ENCODE data around the gene SH3PXD2A.
"Not testable (repeated sequence)": the region's sequence is repeated elsewhere in the genome, so short reads cannot be mapped to it uniquely, and the experiment has no call there.

The SH3PXD2A gene

GRCh38 chr10:103833731-103834365 is 21.5 kb downstream of the SH3PXD2A start:
- DNase-seq = peak; percentile 66

GRCh38 chr10:103832806-103833205 is 22.6 kb downstream of the SH3PXD2A start:
- no peak for DNase-seq

- DNase-seq = no peak
Measured at GRCh38 chr10:103829838-103830465, 25.4 kb downstream of the SH3PXD2A start.

GRCh38 chr10:103829278-103829677 is 26.1 kb downstream of the SH3PXD2A start:
- DNase-seq = no peak

GRCh38 chr10:103828587-103829197 is 26.7 kb downstream of the SH3PXD2A start:
- DNase-seq = no peak

GRCh38 chr10:103828107-103828506 is 27.3 kb downstream of the SH3PXD2A start:
- DNase-seq = no peak

- no peak for DNase-seq
Measured at GRCh38 chr10:103826885-103827284, 28.5 kb downstream of the SH3PXD2A start.

- DNase-seq = no peak
Measured at GRCh38 chr10:103824281-103824680, 31.1 kb downstream of the SH3PXD2A start.

- no peak for DNase-seq
Measured at GRCh38 chr10:103823706-103824272, 31.6 kb downstream of the SH3PXD2A start.

- no peak for DNase-seq
Measured at GRCh38 chr10:103822800-103823199, 32.6 kb downstream of the SH3PXD2A start.

GRCh38 chr10:103822107-103822716 is 33.2 kb downstream of the SH3PXD2A start:
- DNase-seq = no peak

GRCh38 chr10:103820101-103821062 is 35.0 kb downstream of the SH3PXD2A start:
- peak; percentile 92 for DNase-seq

GRCh38 chr10:103819493-103819892 is 35.9 kb downstream of the SH3PXD2A start:
- peak; percentile 27 for DNase-seq

GRCh38 chr10:103818765-103819374 is 36.5 kb downstream of the SH3PXD2A start:
- DNase-seq = peak; percentile 0

GRCh38 chr10:103818105-103818504 is 37.3 kb downstream of the SH3PXD2A start:
- DNase-seq = no peak

- no peak for DNase-seq
Measured at GRCh38 chr10:103816431-103816830, 38.9 kb downstream of the SH3PXD2A start.

GRCh38 chr10:103814626-103815370 is 40.6 kb downstream of the SH3PXD2A start:
- DNase-seq = no peak

- DNase-seq = no peak
Measured at GRCh38 chr10:103814105-103814504, 41.3 kb downstream of the SH3PXD2A start.

GRCh38 chr10:103813312-103813711 is 42.1 kb downstream of the SH3PXD2A start:
- DNase-seq = not testable (repeated sequence)

GRCh38 chr10:103812432-103812831 is 42.9 kb downstream of the SH3PXD2A start:
- no peak for DNase-seq

GRCh38 chr10:103812004-103812403 is 43.4 kb downstream of the SH3PXD2A start:
- no peak for DNase-seq

All from left hindlimb (tissue), 1 donor.